Glomerular visceral epithelial cell (primary cell): ENCODE measurements around the gene FXYD7.
A peak's percentile ranks its signal among the peaks of the same experiment; 100 is the strongest.

Source experiments
- DNase-seq: peaks from one replicate; pipeline ENCODE4 v3.0.0-alpha.2; 2016; ENCODE audit errors: extremely low spot score

FXYD7 gene

GRCh38 chr19:35165200-35166058, 22.4 kb downstream of the FXYD7 start:
- no peak for DNase-seq

- DNase-seq: no peak
These were observed 23.3 kb downstream of the FXYD7 start for GRCh38 chr19:35166100-35167063.

GRCh38 chr19:35167251-35168119, 24.4 kb downstream of the FXYD7 start:
- DNase-seq: no peak

GRCh38 chr19:35168196-35168595, 25.1 kb downstream of the FXYD7 start:
- DNase-seq: no peak

GRCh38 chr19:35169221-35169995, 26.4 kb downstream of the FXYD7 start:
- no peak for DNase-seq

- DNase-seq: no peak
These were observed 27.5 kb downstream of the FXYD7 start for GRCh38 chr19:35170359-35171061.

- no peak for DNase-seq
These were observed 28.7 kb downstream of the FXYD7 start for GRCh38 chr19:35171730-35172129.

GRCh38 chr19:35174226-35174625, 31.2 kb downstream of the FXYD7 start:
- no peak for DNase-seq

- DNase-seq: no peak
These were observed 33.1 kb downstream of the FXYD7 start for GRCh38 chr19:35176181-35176570.

GRCh38 chr19:35177377-35178274, 34.6 kb downstream of the FXYD7 start:
- DNase-seq: no peak

- DNase-seq: no peak
These were observed 35.6 kb downstream of the FXYD7 start for GRCh38 chr19:35178701-35179100.

- DNase-seq: no peak
These were observed 36.8 kb downstream of the FXYD7 start for GRCh38 chr19:35179830-35180229.

GRCh38 chr19:35181387-35181786, 38.3 kb downstream of the FXYD7 start:
- DNase-seq: no peak

GRCh38 chr19:35184267-35184666, 41.2 kb downstream of the FXYD7 start:
- DNase-seq: no peak

GRCh38 chr19:35184884-35185283, 41.8 kb downstream of the FXYD7 start:
- DNase-seq: no peak

GRCh38 chr19:35194012-35194984, 51.2 kb downstream of the FXYD7 start:
- no peak for DNase-seq

- DNase-seq: peak; percentile 74
These were observed 52.8 kb downstream of the FXYD7 start for GRCh38 chr19:35195830-35196229.

- DNase-seq: peak; percentile 45
These were observed 53.8 kb downstream of the FXYD7 start for GRCh38 chr19:35196861-35197260.
